Suprapubic skin (tissue), 4 donors: ENCODE data around the gene GPSM1. TPM values are rescaled to one million over a fixed set of nuclear protein-coding genes. Genes with fewer than 3 reads are reported as not detected.

ENCODE experiments used
- DNase-seq, 2 donors: peaks; one replicate each; pipeline ENCODE4 v3.0.0-alpha.2; 2019; ENCODE audit warnings: low spot score in 2 of 2
- H3K27ac ChIP-seq: fragments of 200-600 bp; sonication (generic); one replicate; pipeline ENCODE4 v1.5.1; 2019
- H3K27me3 ChIP-seq: fragments of 200-600 bp; sonication (generic); one replicate; pipeline ENCODE4 v1.5.1; 2019
- H3K36me3 ChIP-seq: fragments of 200-600 bp; sonication (generic); one replicate; pipeline ENCODE4 v1.5.1; 2019
- H3K4me1 ChIP-seq: fragments of 200-600 bp; sonication (generic); one replicate; pipeline ENCODE4 v1.5.1; 2019
- H3K4me3 ChIP-seq: fragments of 200-600 bp; sonication (generic); one replicate; pipeline ENCODE4 v1.5.1; 2019; ENCODE audit warnings: mild to moderate bottlenecking
- H3K9me3 ChIP-seq: fragments of 200-600 bp; sonication (generic); one replicate; pipeline ENCODE4 v1.5.1; 2019
- EP300 ChIP-seq: sonication (generic); formaldehyde crosslinking; IDR thresholded peaks from one replicate; pipeline ENCODE4 v1.6.1; 2017; ENCODE audit warnings: antibody characterized with exemption
- POLR2A ChIP-seq, 2 donors: fragments of 450-650 bp; IDR thresholded peaks; one replicate each; pipeline ENCODE4 v1.6.1; 2017; ENCODE audit warnings: antibody characterized with exemption in 2 of 2, mild to moderate bottlenecking in 2 of 2, moderate library complexity in 2 of 2
- POLR2AphosphoS5 ChIP-seq, 3 donors: sonication (generic); formaldehyde crosslinking; IDR thresholded peaks; one replicate each; pipeline ENCODE4 v1.6.1; 2017; ENCODE audit warnings: antibody characterized with exemption in 3 of 3
- WGBS: methylation state at CpG from one replicate; pipeline ENCODE4 v1.1.5; 2018; 5-methylcytosine and 5-hydroxymethylcytosine counted together
- total RNA-seq, 4 donors: library from RNA; depleted of rRNA; stranded (reverse); fragments of >200 nt; gene quantifications; one replicate each; pipeline ENCODE4 v1.1.0, GENCODE V29; 2016
- TF ChIP-seq, protein P1 (sequence below), 2 donors: fragments of 200-600 bp in 1 of 2; fragments of 450-650 bp in 1 of 2; sonication (generic) in 1 of 2; IDR thresholded peaks; one replicate each; pipeline ENCODE4 v1.5.1; 2016 to 2019; ENCODE audit warnings: antibody characterized with exemption in 2 of 2, mild to moderate bottlenecking in 1 of 2, moderate library complexity in 1 of 2

The GPSM1 gene
- total RNA-seq, 4 donors from 2014 or later = 11.5 to 14.6 (median 13.7) TPM

DNA sequence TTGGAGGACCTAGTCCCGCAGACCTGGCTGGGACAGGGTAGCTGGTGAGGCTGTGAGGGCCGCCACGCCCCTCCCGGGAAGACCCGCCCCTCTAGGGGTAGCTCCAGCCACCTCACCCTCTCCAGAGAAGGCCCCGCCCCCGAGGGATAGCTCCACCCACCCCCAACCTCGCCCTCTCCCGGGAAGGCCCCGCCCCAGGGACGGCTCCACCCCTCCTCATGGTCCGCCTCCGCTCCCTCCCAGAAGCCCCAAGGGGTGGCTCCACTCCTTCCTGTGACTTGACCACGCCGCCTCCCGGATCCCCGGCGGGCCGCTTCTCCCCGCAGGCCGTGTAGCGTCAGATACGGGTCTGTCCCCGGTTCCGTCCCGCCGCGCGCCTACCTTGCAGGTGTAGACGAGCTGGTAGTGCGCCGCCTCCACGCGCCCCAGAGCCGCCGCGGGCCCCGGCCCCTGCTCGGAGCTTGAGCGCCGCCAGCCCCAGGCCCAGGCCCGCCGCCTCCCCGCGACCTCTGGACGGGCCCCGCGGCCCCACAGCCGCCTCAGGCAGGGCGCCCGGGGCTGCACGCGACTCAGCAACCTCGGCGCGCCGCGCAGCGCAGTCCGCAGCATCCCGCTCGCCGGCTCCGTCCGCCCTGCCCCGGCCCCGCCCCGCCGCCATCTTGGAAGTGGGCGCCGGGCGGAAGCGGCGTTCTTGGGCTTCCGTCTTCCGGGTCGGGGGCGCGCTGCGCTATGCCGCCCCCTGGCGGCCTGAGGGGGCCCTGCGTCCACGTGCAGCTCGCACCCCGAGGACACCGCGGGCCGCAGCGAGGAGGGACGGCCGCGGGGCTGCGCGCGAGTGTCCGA, 36.0 kb downstream of the GPSM1 start, which contains the start of gene DNLZ:
TSS of gene DNLZ (minus strand) at position 639 of the 843 bp plus-strand sequence. CDS start at position 609, 30 bp downstream.
- DNase-seq = peak; percentile 98 to 99
- H3K27me3 ChIP-seq = no peaks in the 10 kb centered on the region
- peak within 1 kb of the TSS; percentile 92 for H3K4me3 ChIP-seq
- under 1% methylated on average over 36 of the region's 97 CpGs for WGBS
- TF ChIP-seq, protein P1, sequence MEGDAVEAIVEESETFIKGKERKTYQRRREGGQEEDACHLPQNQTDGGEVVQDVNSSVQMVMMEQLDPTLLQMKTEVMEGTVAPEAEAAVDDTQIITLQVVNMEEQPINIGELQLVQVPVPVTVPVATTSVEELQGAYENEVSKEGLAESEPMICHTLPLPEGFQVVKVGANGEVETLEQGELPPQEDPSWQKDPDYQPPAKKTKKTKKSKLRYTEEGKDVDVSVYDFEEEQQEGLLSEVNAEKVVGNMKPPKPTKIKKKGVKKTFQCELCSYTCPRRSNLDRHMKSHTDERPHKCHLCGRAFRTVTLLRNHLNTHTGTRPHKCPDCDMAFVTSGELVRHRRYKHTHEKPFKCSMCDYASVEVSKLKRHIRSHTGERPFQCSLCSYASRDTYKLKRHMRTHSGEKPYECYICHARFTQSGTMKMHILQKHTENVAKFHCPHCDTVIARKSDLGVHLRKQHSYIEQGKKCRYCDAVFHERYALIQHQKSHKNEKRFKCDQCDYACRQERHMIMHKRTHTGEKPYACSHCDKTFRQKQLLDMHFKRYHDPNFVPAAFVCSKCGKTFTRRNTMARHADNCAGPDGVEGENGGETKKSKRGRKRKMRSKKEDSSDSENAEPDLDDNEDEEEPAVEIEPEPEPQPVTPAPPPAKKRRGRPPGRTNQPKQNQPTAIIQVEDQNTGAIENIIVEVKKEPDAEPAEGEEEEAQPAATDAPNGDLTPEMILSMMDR (IDR thresholded peaks at IDR 0.05) = peak; percentile 98 to 99
- TF ChIP-seq POLR2A (IDR thresholded peaks at IDR 0.05) (peak; percentile 57 to 67), POLR2AphosphoS5 (IDR thresholded peaks at IDR 0.05) (peak in 2 of 3 donors; percentile 62 to 73), EP300 (no peak)
- no peaks in the 10 kb centered on the region for H3K9me3 ChIP-seq
- peak within 1 kb of the TSS; percentile 96 for H3K27ac ChIP-seq
- H3K4me1 ChIP-seq = peaks cover 39% of the 10 kb centered on the region
- H3K36me3 ChIP-seq = peaks cover under 1% of the 10 kb centered on the region

DNA sequence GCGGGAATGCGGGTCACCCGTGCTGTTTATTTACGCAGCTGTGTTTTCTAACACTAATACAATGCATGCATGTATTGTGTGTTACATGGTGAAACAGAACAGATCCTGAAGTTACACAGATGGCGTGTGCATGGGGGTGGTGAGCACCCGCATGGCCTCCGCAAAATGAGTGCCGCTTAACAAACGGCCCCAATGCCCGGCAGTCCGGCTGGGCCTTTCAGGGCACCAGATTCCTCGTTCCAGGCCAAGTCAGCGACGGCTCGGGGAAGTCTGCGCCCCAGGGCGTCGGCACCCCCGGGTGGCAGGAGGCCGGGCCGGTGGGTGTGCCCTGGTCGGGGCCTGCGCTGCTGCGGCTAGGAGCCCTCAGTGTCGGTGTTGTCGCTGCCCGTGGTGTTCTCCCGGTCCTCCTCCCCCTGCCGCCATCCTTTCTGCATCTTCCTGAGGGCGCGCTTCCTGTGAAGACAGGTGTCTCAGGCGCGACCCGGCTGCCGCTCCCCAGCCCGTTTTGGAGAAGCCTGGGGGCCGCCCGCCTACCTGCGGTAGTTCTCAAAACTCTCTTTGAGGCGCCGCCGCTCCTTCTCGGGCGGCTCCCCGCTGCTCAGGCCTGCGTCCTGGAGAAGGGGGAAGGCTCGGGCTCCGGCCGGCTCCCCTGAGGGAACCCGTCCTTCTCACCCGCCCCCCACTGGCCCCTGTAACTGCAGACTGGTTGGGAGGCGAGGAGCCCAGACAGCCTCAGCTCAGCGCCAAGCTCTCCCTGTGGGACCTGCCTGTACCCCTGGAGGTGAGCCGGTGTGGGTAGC, 36.8 kb downstream of the GPSM1 start:
- Histone ChIP-seq H3K27me3 (no peaks in the 10 kb centered on the region), H3K4me1 (peaks cover 39% of the 10 kb centered on the region), H3K36me3 (no peaks in the 10 kb centered on the region), H3K4me3 (peak overlapping the region; percentile 92), H3K27ac (no peak overlapping the region), H3K9me3 (no peaks in the 10 kb centered on the region)
- 29% methylated on average over 38 of the region's 54 CpGs for WGBS
- TF ChIP-seq POLR2AphosphoS5 (IDR thresholded peaks at IDR 0.05) = no peak
- TF ChIP-seq, protein P1 (IDR thresholded peaks at IDR 0.05) = no peak
- TF ChIP-seq POLR2A (IDR thresholded peaks at IDR 0.05) = no peak
- no peak for TF ChIP-seq EP300
- DNase-seq = no peak

DNA sequence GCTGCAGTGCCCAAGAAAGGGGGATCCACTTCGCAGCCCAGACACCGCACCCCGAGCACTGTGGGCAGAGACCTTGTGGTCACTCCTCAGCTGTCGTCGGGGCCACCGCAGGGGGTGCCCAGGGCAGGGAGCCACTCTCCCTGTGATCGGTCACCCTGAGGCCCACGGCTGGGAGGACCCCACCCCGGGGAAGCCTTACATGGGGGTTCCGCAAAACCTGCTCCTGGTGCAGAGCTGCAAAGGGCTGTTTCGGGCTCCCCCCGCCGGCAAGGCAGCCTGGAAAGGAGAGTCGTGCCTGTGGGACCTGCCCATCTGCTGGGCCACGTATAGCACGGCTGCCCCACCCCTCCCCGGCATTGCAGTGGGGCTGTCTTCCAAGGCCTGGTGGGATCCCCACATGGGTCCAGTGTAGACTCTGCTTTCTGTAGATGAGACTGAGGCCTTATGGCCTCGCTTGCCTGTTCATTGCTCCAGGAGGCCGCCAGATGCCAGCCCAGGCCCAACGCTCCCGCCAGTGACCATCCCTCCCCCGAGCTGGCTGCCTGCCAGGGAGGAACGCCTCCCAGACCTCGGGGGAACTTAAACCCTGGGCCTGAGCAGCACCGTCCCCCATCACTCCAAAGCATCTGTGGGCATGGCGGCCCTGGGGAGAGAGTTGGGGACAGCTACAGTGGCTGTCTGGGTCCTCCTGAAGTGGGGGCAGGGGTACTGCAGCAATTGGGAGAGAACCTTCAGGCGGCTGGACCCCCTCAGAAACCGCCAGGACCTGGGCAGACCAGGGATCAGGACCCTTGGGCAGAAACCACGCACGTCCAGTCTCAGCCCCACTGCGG, 37.8 kb downstream of the GPSM1 start:
- no peak overlapping the region for H3K27ac ChIP-seq
- no peak overlapping the region for H3K4me3 ChIP-seq
- peaks cover 39% of the 10 kb centered on the region for H3K4me1 ChIP-seq
- no peak for TF ChIP-seq POLR2A (IDR thresholded peaks at IDR 0.05)
- TF ChIP-seq, protein P1 (IDR thresholded peaks at IDR 0.05) = no peak
- no peak for TF ChIP-seq POLR2AphosphoS5 (IDR thresholded peaks at IDR 0.05)
- TF ChIP-seq EP300 = no peak
- H3K9me3 ChIP-seq = no peaks in the 10 kb centered on the region
- no peaks in the 10 kb centered on the region for H3K27me3 ChIP-seq
- WGBS = 96% methylated on average over 3 of the region's 31 CpGs
- DNase-seq = no peak
- H3K36me3 ChIP-seq = no peaks in the 10 kb centered on the region

DNA sequence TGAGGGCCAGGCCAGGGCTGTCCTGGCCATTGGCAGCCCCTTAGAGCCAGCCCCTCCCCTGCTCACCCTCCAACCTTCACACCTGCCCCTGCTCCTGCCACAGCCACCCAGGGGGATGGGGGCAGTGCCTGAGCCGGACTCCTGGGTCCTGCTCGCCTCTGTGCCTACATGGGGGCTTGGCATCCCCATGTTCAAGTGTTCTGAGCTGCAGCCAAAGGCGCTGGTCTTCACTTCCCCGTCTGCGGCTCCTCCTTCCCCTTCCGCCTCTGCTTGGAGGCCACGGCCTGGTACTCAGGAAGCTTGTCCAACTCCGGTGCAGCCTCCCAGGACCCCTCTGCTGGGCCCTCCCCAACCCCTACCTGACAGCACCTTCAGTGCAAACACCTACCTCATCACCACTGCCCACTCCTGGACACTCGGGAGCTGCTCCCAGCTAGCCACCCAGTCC, 38.5 kb downstream of the GPSM1 start:
- Histone ChIP-seq H3K9me3 (no peaks in the 10 kb centered on the region), H3K4me3 (no peak overlapping the region), H3K4me1 (peaks cover 34% of the 10 kb centered on the region), H3K27ac (no peak overlapping the region), H3K27me3 (no peaks in the 10 kb centered on the region), H3K36me3 (no peaks in the 10 kb centered on the region)
- no peak for TF ChIP-seq EP300
- no peak for TF ChIP-seq POLR2AphosphoS5 (IDR thresholded peaks at IDR 0.05)
- TF ChIP-seq POLR2A (IDR thresholded peaks at IDR 0.05) = no peak
- 63% methylated on average over 9 of the region's 9 CpGs for WGBS
- no peak for DNase-seq

DNA sequence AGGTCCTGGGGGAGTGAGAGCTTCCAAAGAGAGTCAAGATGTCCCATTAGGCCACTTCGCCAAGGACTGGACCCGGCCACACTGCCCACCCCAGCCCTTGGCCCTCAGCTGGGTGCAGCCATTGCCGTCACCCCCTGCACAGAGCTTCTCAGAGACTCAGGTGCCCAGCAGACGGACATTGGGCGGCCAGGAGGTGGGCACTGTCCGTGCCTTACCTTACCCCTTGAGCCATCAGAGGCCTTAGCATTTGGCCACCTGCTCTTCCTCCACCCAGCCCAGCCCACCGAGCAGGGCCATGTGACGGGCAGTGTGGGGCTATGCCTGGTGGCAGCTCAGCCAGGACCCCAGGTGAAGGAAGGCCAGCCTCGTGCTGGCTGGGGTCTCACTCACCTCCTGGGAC, 39.5 kb downstream of the GPSM1 start:
- TF ChIP-seq POLR2AphosphoS5 (IDR thresholded peaks at IDR 0.05) = no peak
- H3K4me1 ChIP-seq = peaks cover 26% of the 10 kb centered on the region
- no peak overlapping the region for H3K27ac ChIP-seq
- H3K36me3 ChIP-seq = no peaks in the 10 kb centered on the region
- no peaks in the 10 kb centered on the region for H3K9me3 ChIP-seq
- H3K4me3 ChIP-seq = no peak overlapping the region
- no peak for DNase-seq
- no peaks in the 10 kb centered on the region for H3K27me3 ChIP-seq
- WGBS = 100% methylated on average over 3 of the region's 9 CpGs
